Stimulated activated naive CD4-positive, alpha-beta T cell (primary cell): ENCODE measurements around the gene ARHGEF33.
"Not testable (repeated sequence)": the region's sequence is repeated elsewhere in the genome, so short reads cannot be mapped to it uniquely, and the experiment has no call there.

Source experiments
- DNase-seq, 6 experiments: peaks; one replicate each; lab custom pipeline; 2025; lab: John Stamatoyannopoulos, UW

Gene ARHGEF33

DNA sequence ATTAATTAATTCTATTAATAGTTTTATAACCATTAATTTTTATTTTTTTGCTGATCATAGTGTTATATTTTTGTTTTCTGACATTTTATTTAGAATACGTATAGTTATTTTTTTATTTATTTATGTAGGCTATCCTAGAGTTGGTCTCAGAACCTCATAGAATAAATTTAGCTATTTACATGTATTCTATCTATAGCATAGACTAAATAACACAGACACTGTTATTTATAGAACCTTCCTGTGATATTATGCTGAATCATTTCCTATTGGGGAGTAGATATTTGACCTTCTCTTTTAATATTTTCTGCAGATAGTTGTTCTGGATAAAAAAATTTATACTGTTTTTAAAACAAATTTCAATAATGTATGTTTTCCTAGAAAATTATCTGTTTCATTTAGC lies 20.2 kb downstream of the ARHGEF33 start:
- no peak for DNase-seq

GRCh38 chr2:38911191-38911590 lies 21.5 kb downstream of the ARHGEF33 start:
- no peak for DNase-seq

DNA sequence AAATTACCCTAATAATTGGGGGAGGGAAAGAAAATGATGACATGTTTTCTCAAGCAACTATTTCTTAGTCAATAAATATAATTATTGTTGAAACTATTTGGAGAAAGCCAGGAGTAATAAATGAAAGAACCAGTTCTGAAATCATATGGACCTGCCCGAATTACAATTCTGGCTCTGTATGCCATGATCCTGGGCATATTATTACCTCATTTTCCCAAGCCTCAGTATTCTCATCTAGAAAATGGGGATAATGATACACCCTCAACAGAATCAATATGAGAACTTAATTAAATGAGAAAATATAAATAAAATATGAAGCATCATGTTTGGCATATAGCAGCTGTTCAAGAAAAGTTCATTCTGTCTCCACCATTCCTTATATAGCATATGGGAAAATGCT lies 22.9 kb downstream of the ARHGEF33 start:
- no peak for DNase-seq

DNA sequence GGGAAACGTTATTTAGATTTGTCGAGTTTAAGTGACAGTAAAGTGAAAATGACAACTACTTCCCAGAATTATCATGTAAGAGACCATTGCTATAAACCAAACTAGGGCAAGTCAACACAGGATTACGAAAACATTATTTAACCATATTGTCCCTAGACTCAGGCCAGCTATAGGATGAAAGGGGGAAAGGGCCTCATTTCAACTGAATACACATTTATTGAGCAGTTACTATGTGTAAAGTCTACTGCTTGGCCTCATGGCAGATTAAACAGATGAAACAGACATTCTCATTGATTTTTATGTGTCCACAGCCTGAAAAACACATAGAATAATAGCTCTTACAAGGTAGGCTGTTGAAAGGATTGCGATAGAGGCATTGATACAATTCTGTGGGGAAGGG lies 32.7 kb downstream of the ARHGEF33 start:
- DNase-seq = no peak

- DNase-seq = no peak
Observed at GRCh38 chr2:38922902-38923301, 33.2 kb downstream of the ARHGEF33 start.

DNA sequence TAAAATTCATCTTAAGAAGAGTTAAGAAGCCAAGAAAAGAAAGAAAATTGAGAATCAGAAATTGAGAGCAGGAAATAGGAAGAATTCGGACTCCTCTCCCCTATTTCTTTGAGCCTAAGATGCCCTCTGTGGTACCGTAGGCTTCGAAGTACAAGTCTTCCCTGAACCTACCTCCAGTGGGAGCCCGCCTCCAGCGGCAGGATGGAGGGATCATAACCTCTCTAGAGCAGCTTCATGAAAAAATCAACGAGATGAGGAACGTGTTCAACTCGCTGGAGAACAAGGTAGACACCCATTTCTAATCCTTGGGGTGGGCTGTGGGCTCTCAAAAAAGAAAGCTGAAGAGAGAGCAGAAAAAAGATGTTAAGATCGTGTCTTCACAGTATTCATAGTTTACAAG lies 36.3 kb downstream of the ARHGEF33 start:
- DNase-seq = no peak

- no peak for DNase-seq
Observed at GRCh38 chr2:38930600-38930999, 40.9 kb downstream of the ARHGEF33 start.

- no peak for DNase-seq
Observed at GRCh38 chr2:38932586-38932985, 42.9 kb downstream of the ARHGEF33 start.

- DNase-seq = no peak
Observed at GRCh38 chr2:38933653-38934052, 44.0 kb downstream of the ARHGEF33 start.

DNA sequence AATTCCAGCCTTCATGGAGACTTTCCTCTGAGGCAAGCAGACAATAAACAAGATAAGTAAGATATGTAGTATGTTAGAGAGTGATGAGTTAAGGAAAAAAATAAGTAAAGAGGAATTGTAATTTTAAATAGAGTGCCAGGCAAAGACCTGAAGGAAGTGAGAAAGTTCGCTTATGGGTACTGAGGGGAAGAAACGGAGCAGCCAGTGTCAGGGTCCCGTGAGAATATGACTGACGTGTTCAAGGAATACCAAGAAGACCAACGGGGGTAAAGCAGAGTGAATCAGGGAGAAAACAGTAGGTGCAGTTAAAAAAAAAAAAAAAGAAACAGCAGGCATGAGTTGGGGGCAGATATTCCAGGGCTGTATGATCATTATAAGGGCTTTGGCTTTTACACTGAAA lies 45.1 kb downstream of the ARHGEF33 start:
- no peak for DNase-seq

DNA sequence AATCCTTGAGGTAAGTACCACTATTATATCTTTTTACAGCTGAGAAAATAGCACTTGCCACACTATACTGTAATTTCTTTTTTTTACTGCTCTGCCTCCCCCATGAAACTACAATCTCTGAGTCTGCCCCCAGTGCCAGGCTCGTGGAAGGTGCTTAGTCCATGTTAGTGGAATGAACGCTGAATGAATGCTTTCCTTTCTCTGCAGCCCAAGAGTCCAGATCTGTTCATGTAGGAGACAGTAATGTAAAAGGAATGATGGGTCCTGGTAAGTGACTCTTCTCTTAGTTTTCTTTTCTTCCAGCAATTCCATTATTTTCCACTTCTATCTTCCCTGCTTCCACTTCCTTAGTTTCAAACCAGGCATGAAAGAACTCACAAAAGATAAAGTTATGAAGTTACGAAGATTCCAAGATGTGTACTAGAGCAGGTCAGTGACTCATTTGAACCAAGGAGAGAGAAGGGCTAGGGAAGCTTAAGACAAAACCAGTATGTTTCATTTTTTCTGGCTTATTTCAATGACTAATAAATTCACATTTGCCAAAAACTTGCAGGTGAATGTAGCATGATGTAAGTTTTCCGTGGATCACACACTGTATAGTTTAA lies 46.0 kb downstream of the ARHGEF33 start:
- DNase-seq = no peak

GRCh38 chr2:38936516-38936915 lies 46.8 kb downstream of the ARHGEF33 start:
- not testable (repeated sequence) for DNase-seq

DNA sequence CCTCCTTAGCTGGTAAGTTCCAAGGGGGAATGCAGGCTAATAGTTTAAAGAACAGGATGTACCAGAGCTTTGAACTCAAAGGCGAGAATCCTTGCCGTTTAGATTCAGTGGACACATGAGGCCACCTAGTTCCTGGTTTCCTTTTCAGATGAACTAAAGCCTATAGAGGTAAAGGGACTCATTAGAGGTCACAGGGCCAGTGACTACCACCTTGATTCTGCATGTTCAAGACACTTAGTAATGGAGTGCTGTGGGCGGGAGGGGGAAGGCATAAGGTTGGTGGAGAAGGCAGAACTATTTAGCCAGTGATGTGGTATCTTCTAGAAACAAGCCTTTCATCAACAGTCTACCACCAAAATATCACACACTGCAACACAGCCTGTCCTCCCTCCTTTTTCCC lies 47.9 kb downstream of the ARHGEF33 start:
- DNase-seq = no peak

DNA sequence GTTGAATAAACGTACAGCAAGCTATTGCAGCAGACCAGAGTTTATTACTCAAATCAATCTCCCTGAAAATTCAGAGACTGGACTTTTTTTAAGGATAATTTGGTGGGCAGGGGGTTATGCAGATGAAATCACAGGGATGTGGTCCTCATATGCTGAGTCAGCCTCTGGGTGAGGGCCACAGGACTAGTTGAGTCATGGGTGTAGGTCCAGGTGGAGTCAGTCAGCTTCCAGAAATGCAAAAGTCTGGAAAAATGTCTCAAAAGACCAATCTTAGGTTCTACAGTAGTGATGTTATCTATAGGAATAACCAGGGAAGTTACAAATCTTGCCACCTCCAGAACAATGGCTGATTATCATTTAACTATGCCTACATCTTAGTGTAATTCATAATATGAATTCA lies 51.1 kb downstream of the ARHGEF33 start:
- DNase-seq = no peak

- DNase-seq = no peak
Observed at GRCh38 chr2:38943784-38944183, 54.1 kb downstream of the ARHGEF33 start.

DNA sequence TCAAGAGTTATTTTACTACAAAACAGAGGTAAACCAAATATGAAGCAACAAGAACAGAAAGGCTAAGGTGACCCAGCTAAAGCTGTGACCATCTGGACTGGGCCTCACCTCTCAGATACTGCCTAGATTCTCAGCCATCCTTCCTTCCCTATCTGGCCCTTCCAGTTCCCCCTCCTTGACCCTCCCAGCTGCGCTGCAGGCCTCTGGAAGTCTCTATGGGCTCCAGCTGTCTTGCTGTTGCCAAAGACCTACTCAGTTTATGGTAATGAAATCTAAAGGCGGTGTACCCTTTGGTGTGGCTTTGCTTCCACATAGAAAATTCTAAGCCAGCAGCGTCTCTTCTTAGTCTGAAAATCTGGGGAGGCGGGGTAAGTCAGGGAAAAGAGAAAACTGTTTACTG lies 55.7 kb downstream of the ARHGEF33 start:
- DNase-seq = no peak

DNA sequence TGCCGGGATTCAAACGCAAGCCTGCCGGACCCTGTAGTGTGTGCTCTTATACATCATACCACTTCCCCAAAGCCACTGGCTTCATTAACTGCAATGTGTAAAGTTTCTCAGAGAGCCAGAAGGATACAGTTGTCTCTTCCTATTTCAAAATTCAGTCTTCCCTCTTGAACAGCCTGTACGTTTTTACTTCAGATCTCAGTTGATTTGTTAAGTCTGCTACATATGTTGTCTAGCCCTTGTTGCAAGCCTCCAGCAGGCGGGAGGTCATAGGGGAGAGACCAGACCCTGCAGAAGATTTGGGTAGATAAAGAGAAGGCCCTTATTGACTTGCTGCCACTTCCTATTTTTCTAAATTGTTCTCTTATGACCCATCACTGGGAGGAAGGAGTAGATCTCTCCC lies 56.2 kb downstream of the ARHGEF33 start:
- no peak for DNase-seq

GRCh38 chr2:38947241-38948239 lies 57.9 kb downstream of the ARHGEF33 start:
- DNase-seq = peak; percentile 5 to 42 (median 15)

DNA sequence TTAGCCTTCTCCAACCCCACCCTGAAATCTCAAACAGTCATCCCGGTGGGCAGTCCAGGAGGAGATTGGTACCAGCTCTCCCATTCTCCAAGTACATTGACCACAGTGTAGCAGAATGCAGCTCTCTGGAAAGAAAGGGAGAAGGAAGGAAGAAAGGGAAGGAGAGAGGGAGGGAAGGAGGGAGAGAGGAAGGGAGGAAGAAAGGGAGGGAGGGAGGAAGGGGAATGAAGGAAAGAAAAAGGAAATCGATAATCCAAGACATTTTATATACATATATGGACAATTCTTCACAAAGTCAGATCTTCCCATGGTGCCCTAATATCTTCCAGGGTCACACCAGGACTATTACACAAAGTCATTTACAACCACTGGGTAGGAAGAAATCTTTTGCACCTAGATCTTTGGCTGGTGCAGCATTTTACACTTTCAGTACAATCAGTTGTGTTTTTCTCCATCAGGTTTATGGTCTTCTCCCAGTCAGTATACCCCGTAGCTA lies 58.8 kb downstream of the ARHGEF33 start:
- DNase-seq = no peak

DNA sequence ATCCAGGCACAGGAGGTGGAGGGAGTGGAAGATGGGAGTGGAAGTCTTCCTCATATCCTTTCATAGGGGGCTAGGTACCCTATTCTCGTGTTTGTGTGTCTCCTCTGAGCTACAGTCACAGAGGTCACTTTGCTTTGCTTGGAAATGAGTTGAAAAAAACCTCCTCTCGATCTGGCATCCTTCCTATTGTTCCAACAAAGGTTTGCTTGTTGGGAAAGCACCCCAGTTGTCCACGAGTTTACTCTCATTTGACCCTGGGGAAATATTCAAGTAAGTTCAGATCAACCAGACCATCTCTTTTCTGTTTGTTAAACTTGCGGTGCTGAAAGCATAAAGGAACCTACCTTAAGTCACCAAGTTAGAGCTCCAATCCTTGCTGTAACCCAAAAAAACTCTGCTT lies 59.3 kb downstream of the ARHGEF33 start:
- no peak for DNase-seq

- DNase-seq = no peak
Observed at GRCh38 chr2:38951766-38952165, 62.1 kb downstream of the ARHGEF33 start.

DNA sequence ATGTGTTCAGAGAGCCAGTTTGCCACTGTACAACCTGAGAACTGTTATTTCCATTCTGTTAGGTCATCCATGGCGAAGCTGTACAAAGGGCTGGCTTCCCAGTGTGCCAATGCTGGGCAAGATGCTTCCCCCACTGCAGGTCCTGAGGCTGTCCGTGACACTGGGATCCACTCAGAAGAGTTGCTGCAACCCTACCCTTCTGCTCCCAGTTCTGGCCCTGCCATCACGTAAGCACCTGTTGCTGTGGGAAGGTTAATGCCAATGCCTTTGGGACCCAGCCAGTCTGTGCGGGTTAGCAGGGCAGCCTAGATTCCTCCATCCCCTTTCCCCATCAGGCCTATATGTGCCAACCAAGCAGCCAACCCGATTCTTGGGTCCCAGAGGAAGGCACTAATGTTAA lies 68.3 kb downstream of the ARHGEF33 start:
- no peak for DNase-seq

- DNase-seq = no peak
Observed at GRCh38 chr2:38959466-38959865, 69.8 kb downstream of the ARHGEF33 start.
